ENCODE data around the gene SLC6A13.
"Not testable (repeated sequence)": the region's sequence is repeated elsewhere in the genome, so short reads cannot be mapped to it uniquely, and the experiment has no call there.

GRCh38 chr12:298059-298458, 35.4 kb upstream of the SLC6A13 start:
- TF ChIP-seq POLR2A, CTCF (IDR thresholded peaks at IDR 0.05): not testable (repeated sequence)
